IMR-90 (cell line): ENCODE data around the gene LHX1.

Experiments
- BHLHE40 ChIP-seq: fragments of 150-350 bp; IDR thresholded peaks from 2 replicates; pipeline ENCODE4 v1.6.1; 2016; ENCODE audit warnings: mild to moderate bottlenecking, low read depth, low read length
- CHD1 ChIP-seq: IDR thresholded peaks from 2 replicates; pipeline ENCODE4 v1.6.1; 2012; ENCODE audit warnings: low read depth, low read length, improper control_type of control experiment
- ELK1 ChIP-seq: fragments of 150-350 bp; IDR thresholded peaks from 2 replicates; pipeline ENCODE4 v1.6.1; 2016; ENCODE audit warnings: low read depth, mild to moderate bottlenecking, low read length, moderate library complexity, borderline replicate concordance
- FOS ChIP-seq: fragments of 150-350 bp; IDR thresholded peaks from 2 replicates; pipeline ENCODE4 v1.6.1; 2016; ENCODE audit warnings: low read depth, low read length
- MAZ ChIP-seq: IDR thresholded peaks from 2 replicates; pipeline ENCODE4 v1.6.1; 2012; ENCODE audit warnings: low read depth, mild to moderate bottlenecking, low read length, improper control_type of control experiment, moderate library complexity, borderline replicate concordance
- MXI1 ChIP-seq: IDR thresholded peaks from 2 replicates; pipeline ENCODE4 v1.6.1; 2012; ENCODE audit warnings: low read depth, mild to moderate bottlenecking, low read length, moderate library complexity, borderline replicate concordance
- POLR2A ChIP-seq: IDR thresholded peaks from 2 replicates; pipeline ENCODE4 v1.6.1; 2012; ENCODE audit warnings: mild to moderate bottlenecking, low read depth, low read length
- RAD21 ChIP-seq: IDR thresholded peaks from 2 replicates; pipeline ENCODE4 v1.6.1; 2012; ENCODE audit warnings: low read length, improper control_type of control experiment
- RCOR1 ChIP-seq: IDR thresholded peaks from 2 replicates; pipeline ENCODE4 v1.6.1; 2012; ENCODE audit warnings: mild to moderate bottlenecking, low read length, improper control_type of control experiment; ENCODE audit not compliant: insufficient replicate concordance
- RFX5 ChIP-seq: IDR thresholded peaks from 2 replicates; pipeline ENCODE4 v1.8.0; 2012; ENCODE audit warnings: low read depth, mild to moderate bottlenecking, low read length, moderate library complexity
- TF ChIP-seq, protein P1 (sequence below): conservative IDR thresholded peaks from 2 replicates; pipeline ENCODE4 v1.5.1; 2012; ENCODE audit warnings: mild to moderate bottlenecking, low read depth, low read length, improper control_type of control experiment
- TF ChIP-seq, protein P2 (sequence below): fragments of 150-350 bp; IDR thresholded peaks from 2 replicates; pipeline ENCODE4 v1.6.1; 2017; ENCODE audit warnings: mild to moderate bottlenecking, antibody characterized with exemption, low read length, low read depth

DNA sequence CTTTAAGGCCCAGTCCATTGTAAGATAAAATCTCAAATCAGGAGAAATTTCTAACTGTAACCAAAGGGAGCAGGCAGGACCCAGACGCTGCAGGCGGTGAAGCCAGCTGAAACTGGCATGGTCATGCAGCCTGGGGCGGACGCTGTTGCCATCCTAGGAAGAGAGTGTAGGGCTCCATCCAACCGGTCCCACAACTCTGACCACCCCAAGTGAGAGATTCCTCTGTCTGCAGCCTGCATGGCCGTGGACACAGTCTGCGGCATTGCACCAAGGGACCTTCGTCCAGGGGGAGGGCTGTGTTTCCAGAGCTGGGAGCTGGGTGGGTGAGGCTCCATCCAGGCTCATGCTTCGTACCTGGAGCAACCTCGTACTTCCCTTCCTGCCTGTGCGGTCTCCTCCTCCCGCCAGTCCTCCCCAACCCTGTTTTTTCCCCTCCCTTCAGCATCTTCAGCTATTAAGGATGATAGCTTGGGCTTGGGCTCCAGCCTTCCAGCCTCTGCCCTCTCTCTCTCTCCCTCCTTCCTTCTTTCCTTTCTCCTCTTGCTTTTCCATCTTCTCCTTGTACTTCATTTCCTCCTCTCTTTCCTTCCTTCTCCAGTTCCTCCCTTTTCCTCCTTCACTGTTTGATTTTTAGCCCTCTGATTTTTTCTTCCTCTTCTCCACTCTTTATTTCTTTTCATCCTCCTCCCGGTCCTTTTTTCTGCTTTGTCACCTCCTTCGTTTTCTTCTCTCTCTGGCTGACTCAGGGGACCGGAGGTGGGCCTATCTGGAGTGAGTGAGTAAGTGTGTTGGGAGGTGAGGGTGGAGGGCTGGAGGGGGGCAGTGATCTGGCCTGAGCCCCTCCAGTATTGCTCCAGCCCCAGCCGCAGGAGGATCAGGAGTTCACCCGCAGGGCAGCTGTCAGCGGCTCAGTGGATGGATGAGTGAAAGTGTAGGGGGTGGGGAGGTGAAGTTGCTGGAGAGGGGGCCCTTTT is 17.0 kb upstream of the LHX1 start:
- TF ChIP-seq, protein P1, sequence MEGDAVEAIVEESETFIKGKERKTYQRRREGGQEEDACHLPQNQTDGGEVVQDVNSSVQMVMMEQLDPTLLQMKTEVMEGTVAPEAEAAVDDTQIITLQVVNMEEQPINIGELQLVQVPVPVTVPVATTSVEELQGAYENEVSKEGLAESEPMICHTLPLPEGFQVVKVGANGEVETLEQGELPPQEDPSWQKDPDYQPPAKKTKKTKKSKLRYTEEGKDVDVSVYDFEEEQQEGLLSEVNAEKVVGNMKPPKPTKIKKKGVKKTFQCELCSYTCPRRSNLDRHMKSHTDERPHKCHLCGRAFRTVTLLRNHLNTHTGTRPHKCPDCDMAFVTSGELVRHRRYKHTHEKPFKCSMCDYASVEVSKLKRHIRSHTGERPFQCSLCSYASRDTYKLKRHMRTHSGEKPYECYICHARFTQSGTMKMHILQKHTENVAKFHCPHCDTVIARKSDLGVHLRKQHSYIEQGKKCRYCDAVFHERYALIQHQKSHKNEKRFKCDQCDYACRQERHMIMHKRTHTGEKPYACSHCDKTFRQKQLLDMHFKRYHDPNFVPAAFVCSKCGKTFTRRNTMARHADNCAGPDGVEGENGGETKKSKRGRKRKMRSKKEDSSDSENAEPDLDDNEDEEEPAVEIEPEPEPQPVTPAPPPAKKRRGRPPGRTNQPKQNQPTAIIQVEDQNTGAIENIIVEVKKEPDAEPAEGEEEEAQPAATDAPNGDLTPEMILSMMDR: no peak
- no peak for TF ChIP-seq POLR2A
- TF ChIP-seq RCOR1: no peak
- TF ChIP-seq RFX5: no peak
- no peak for TF ChIP-seq RAD21
- TF ChIP-seq, protein P2, sequence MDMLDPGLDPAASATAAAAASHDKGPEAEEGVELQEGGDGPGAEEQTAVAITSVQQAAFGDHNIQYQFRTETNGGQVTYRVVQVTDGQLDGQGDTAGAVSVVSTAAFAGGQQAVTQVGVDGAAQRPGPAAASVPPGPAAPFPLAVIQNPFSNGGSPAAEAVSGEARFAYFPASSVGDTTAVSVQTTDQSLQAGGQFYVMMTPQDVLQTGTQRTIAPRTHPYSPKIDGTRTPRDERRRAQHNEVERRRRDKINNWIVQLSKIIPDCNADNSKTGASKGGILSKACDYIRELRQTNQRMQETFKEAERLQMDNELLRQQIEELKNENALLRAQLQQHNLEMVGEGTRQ: no peak
- peak; percentile 41; the same call in 1 of the 2 replicates for TF ChIP-seq MAZ
- no peak for TF ChIP-seq MXI1
- TF ChIP-seq FOS: no peak
- TF ChIP-seq ELK1: no peak
- no peak for TF ChIP-seq CHD1
- no peak for TF ChIP-seq BHLHE40
